ENCODE data around the gene GTF2A1.

- TF ChIP-seq CTCF (IDR thresholded peaks at IDR 0.05), result no peak
- TF ChIP-seq REST (IDR thresholded peaks at IDR 0.05; ENCODE audit: insufficient read depth in 1 of 2, low read depth in 2 of 2, low read length in 1 of 2), result no peak
- TF ChIP-seq POLR2AphosphoS5 (IDR thresholded peaks at IDR 0.05; ENCODE audit: low read depth, low read length), result no peak
These were observed 44.9 kb upstream of the GTF2A1 start for GRCh38 chr14:81265636-81266169.

All from Panc1 (cell line).